Panc1 (cell line): ENCODE data around the gene BTN3A1. TPM values are rescaled to one million over a fixed set of nuclear protein-coding genes. Genes with fewer than 3 reads are reported as not detected.
"Not testable (repeated sequence)": the region's sequence is repeated elsewhere in the genome, so short reads cannot be mapped to it uniquely, and the experiment has no call there.

Experiments used
- ATAC-seq: fragments of 200-7000 bp; cut with Tn5 transposase; 2 replicates; pipeline ENCODE4 v1.9.1; 2020; ENCODE audit warnings: mild to moderate bottlenecking, moderate library complexity
- BruUV-seq: library from RNA; stranded (reverse); fragments of 400-500 nt; replicated peaks from 2 replicates; lab custom pipeline; 2021; lab: Mats Ljungman, UMichigan
- CTCF ChIA-PET: fragments of 300-600 bp; sonication (Branson Sonifier 250); formaldehyde crosslinking; loops from one replicate; lab custom pipeline; 2022; ENCODE audit warnings: antibody characterized with exemption; lab: Charles Lee
- POLR2A ChIA-PET: fragments of 300-600 bp; sonication (Branson Sonifier 250); formaldehyde crosslinking; loops from one replicate; lab custom pipeline; 2022; ENCODE audit warnings: antibody characterized with exemption; lab: Charles Lee
- DNase-seq: peaks from one replicate; pipeline ENCODE4 v3.0.0-alpha.2; 2010; ENCODE audit warnings: low read depth, low spot score
- H3K27ac ChIP-seq: 2 replicates; pipeline ENCODE4 v1.5.1; 2011; ENCODE audit warnings: mild to moderate bottlenecking, low read length, inconsistent platforms
- H3K27me3 ChIP-seq: fragments of 200-500 bp; sonication (Bioruptor generic); 2 replicates; pipeline ENCODE4 v1.6.0; 2014; ENCODE audit warnings: low read length, inconsistent platforms; ENCODE audit not compliant: control insufficient read depth, insufficient read depth
- H3K36me3 ChIP-seq: fragments of 200-500 bp; sonication (Bioruptor generic); 2 replicates; pipeline ENCODE4 v1.5.1; 2014; ENCODE audit warnings: inconsistent platforms, mild to moderate bottlenecking, low read length, moderate library complexity; ENCODE audit not compliant: control insufficient read depth, insufficient read depth
- H3K4me1 ChIP-seq: 2 replicates; pipeline ENCODE4 v1.5.1; 2011; ENCODE audit warnings: inconsistent platforms, mild to moderate bottlenecking, low read length, moderate library complexity; ENCODE audit not compliant: control insufficient read depth, insufficient read depth
- H3K4me3 ChIP-seq, 2 experiments: 2 replicates each; pipeline ENCODE4 v1.5.1; 2011 to 2012; ENCODE audit warnings: low read depth in 2 of 2, low read length in 2 of 2, mild to moderate bottlenecking in 2 of 2, inconsistent platforms in 1 of 2, moderate library complexity in 1 of 2
- H3K9me3 ChIP-seq: fragments of 200-500 bp; sonication (Bioruptor generic); 2 replicates; pipeline ENCODE4 v1.5.1; 2014; ENCODE audit warnings: low read depth, mild to moderate bottlenecking, inconsistent platforms, low read length, moderate library complexity; ENCODE audit not compliant: control insufficient read depth, insufficient read depth
- POLR2AphosphoS5 ChIP-seq: IDR thresholded peaks from 2 replicates; pipeline ENCODE4 v1.6.1; 2012; ENCODE audit warnings: mild to moderate bottlenecking, low read depth, low read length, moderate library complexity
- SIN3A ChIP-seq: IDR thresholded peaks from 2 replicates; pipeline ENCODE4 v1.6.1; 2012; ENCODE audit warnings: low read depth, mild to moderate bottlenecking, low read length, moderate library complexity, borderline replicate concordance; ENCODE audit not compliant: insufficient read depth
- TCF7L2 ChIP-seq: IDR thresholded peaks from 2 replicates; pipeline ENCODE4 v1.6.1; 2011; ENCODE audit warnings: mild to moderate bottlenecking, low read depth, low read length, inconsistent platforms
- in situ Hi-C: cut with HindIII; loops from 2 replicates; pipeline ENCODE4 v1.10.0; 2016; ENCODE audit warnings: low sequenced_read_pairs, low pct_unique_long_range_greater_than_20kb
- intact Hi-C: fragments of 100-400 bp; cut with micrococcal nuclease; formaldehyde crosslinking; loops from one replicate; pipeline ENCODE4 v1.10.0; 2022; ENCODE audit not compliant: unreplicated experiment
- total RNA-seq: library from RNA; stranded (reverse); gene quantifications from one replicate; pipeline ENCODE4 v1.2.1, GENCODE V29; 2021; ENCODE audit not compliant: unreplicated experiment
- TF ChIP-seq, protein P1 (sequence below), 2 experiments: IDR thresholded peaks; 2 replicates each; pipeline ENCODE4 v1.6.1; 2011 to 2012; ENCODE audit warnings: low read depth in 2 of 2, control low read depth in 1 of 2, low read length in 1 of 2, mild to moderate bottlenecking in 1 of 2, moderate library complexity in 1 of 2; ENCODE audit not compliant: insufficient read depth in 1 of 2
- TF ChIP-seq, protein P2 (sequence below): fragments of 450-650 bp; IDR thresholded peaks from 2 replicates; pipeline ENCODE4 v1.5.1; 2017; ENCODE audit warnings: mild to moderate bottlenecking

Gene BTN3A1
- total RNA-seq, 1 experiment from 2014 or later: 5.0 TPM

DNA sequence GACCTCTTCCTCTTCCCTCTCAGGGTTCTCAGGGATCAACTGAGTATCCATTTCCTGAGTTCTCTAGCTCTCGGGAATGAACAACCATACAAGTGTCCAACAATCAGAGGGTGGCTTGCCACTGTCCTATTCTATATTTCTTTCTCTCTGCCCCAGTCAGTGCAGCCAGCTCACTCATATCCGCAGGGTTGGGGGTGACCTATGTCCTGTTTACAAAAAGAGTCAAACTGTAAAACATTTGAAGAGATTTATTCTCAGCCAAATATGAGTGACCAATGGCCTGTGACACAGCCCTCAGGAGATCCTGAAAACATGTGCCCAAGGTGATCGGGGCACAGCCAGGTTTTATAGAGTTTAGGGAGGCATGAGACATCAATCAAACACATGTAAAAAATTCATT, 47.9 kb upstream of the BTN3A1 start:
- H3K4me1 ChIP-seq: 0 out of 2 replicates have a peak, but pooled peaks cover 2% of the 10 kb centered on the region
- DNase-seq: no peak
- H3K36me3 ChIP-seq: no peaks in the 10 kb centered on the region
- no peaks in the 10 kb centered on the region for H3K27me3 ChIP-seq
- ChIA-PET POLR2A (no interaction called here), CTCF (no interaction called here)
- H3K9me3 ChIP-seq: no peaks in the 10 kb centered on the region
- H3K27ac ChIP-seq: no peak overlapping the region
- intact Hi-C loops: no loop called here
- ATAC-seq: no peak
- BruUV-seq: no TSS peak
- in situ Hi-C loops: no loop called here
- no peak for TF ChIP-seq TCF7L2
- no peak for TF ChIP-seq POLR2AphosphoS5
- TF ChIP-seq SIN3A: no peak
- TF ChIP-seq, protein P1, sequence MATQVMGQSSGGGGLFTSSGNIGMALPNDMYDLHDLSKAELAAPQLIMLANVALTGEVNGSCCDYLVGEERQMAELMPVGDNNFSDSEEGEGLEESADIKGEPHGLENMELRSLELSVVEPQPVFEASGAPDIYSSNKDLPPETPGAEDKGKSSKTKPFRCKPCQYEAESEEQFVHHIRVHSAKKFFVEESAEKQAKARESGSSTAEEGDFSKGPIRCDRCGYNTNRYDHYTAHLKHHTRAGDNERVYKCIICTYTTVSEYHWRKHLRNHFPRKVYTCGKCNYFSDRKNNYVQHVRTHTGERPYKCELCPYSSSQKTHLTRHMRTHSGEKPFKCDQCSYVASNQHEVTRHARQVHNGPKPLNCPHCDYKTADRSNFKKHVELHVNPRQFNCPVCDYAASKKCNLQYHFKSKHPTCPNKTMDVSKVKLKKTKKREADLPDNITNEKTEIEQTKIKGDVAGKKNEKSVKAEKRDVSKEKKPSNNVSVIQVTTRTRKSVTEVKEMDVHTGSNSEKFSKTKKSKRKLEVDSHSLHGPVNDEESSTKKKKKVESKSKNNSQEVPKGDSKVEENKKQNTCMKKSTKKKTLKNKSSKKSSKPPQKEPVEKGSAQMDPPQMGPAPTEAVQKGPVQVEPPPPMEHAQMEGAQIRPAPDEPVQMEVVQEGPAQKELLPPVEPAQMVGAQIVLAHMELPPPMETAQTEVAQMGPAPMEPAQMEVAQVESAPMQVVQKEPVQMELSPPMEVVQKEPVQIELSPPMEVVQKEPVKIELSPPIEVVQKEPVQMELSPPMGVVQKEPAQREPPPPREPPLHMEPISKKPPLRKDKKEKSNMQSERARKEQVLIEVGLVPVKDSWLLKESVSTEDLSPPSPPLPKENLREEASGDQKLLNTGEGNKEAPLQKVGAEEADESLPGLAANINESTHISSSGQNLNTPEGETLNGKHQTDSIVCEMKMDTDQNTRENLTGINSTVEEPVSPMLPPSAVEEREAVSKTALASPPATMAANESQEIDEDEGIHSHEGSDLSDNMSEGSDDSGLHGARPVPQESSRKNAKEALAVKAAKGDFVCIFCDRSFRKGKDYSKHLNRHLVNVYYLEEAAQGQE (IDR thresholded peaks at IDR 0.05; ENCODE audit: insufficient read depth in 1 of 2, low read depth in 2 of 2, low read length in 1 of 2): no peak
- TF ChIP-seq, protein P2, sequence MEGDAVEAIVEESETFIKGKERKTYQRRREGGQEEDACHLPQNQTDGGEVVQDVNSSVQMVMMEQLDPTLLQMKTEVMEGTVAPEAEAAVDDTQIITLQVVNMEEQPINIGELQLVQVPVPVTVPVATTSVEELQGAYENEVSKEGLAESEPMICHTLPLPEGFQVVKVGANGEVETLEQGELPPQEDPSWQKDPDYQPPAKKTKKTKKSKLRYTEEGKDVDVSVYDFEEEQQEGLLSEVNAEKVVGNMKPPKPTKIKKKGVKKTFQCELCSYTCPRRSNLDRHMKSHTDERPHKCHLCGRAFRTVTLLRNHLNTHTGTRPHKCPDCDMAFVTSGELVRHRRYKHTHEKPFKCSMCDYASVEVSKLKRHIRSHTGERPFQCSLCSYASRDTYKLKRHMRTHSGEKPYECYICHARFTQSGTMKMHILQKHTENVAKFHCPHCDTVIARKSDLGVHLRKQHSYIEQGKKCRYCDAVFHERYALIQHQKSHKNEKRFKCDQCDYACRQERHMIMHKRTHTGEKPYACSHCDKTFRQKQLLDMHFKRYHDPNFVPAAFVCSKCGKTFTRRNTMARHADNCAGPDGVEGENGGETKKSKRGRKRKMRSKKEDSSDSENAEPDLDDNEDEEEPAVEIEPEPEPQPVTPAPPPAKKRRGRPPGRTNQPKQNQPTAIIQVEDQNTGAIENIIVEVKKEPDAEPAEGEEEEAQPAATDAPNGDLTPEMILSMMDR: no peak
- H3K4me3 ChIP-seq: no peak overlapping the region

DNA sequence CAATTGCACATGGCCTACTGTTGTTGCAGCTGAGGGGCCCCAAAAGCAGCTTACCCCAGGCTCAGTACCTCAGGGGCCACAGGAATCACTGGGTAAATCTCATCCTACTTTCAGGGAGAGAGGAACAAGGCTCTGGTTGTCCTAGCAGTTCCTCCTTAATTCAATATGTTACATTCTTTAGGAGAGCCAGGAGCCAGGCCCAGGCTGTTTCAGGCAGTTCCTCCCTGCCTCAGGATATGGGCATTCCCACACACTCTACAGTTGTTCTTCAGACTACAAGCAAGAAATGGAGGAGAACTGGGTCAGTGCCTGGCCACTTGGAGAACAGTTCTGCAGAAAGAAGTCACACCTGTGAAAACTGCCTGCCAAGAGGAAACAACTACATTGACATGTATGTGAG, 46.7 kb upstream of the BTN3A1 start:
- in situ Hi-C loops (no loop called here), intact Hi-C loops (no loop called here)
- Histone ChIP-seq H3K4me1 (0 out of 2 replicates have a peak, but pooled peaks cover 2% of the 10 kb centered on the region), H3K27me3 (no peaks in the 10 kb centered on the region), H3K36me3 (no peaks in the 10 kb centered on the region), H3K4me3 (no peak overlapping the region), H3K27ac (no peak overlapping the region), H3K9me3 (no peaks in the 10 kb centered on the region)
- CTCF ChIA-PET: no interaction called here
- POLR2A ChIA-PET: no interaction called here
- DNase-seq (no peak), ATAC-seq (no peak)
- BruUV-seq: no TSS peak
- TF ChIP-seq, protein P1 (IDR thresholded peaks at IDR 0.05; ENCODE audit: insufficient read depth in 1 of 2, low read depth in 2 of 2, low read length in 1 of 2): no peak
- no peak for TF ChIP-seq TCF7L2
- no peak for TF ChIP-seq POLR2AphosphoS5
- TF ChIP-seq, protein P2: no peak
- no peak for TF ChIP-seq SIN3A

DNA sequence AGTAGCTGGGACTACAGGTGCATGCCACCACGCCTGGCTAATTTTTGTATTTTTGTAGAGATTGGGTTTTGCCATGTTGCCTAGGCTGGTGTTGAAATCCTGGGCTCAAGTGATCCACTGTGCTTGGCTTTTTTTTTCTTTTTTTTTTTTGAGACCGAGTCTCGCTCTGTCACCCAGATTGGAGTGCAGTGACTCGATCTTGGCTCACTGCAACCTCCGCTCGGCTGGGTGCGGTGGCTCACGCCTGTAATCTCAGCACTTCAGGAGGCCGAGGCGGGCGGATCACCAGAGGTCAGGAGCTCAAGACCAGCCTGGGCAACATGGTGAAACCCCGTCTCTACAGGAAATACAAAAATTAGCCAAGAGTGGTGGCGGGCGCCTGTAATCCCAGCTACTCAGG, 44.5 kb upstream of the BTN3A1 start:
- DNase-seq, H3K4me3 ChIP-seq, H3K4me1 ChIP-seq, CTCF ChIA-PET, in situ Hi-C loops, ATAC-seq, H3K27ac ChIP-seq, H3K36me3 ChIP-seq, intact Hi-C loops, BruUV-seq, H3K27me3 ChIP-seq, H3K9me3 ChIP-seq, POLR2A ChIA-PET: not testable (repeated sequence)
